PC-3 (cell line): Measurements from ENCODE around the gene ASAP3. TPM values are rescaled to one million over a fixed set of nuclear protein-coding genes. Genes with fewer than 3 reads are reported as not detected.

Experiments
- ATAC-seq: fragments of 200-7000 bp; cut with Tn5 transposase; 2 replicates; pipeline ENCODE4 v1.9.1; 2020; ENCODE audit warnings: mild to moderate bottlenecking, moderate library complexity
- BruUV-seq: library from RNA; stranded (reverse); fragments of 400-500 nt; replicated peaks from 2 replicates; lab custom pipeline; 2021; lab: Mats Ljungman, UMichigan
- CTCF ChIA-PET: fragments of 300-600 bp; sonication (Branson Sonifier 250); formaldehyde crosslinking; loops from one replicate; lab custom pipeline; 2022; ENCODE audit warnings: antibody characterized with exemption; lab: Charles Lee
- POLR2A ChIA-PET: fragments of 300-600 bp; sonication (Branson Sonifier 250); formaldehyde crosslinking; loops from one replicate; lab custom pipeline; 2022; ENCODE audit warnings: antibody characterized with exemption; ENCODE audit not compliant: unreplicated experiment; lab: Charles Lee
- DNase-seq: peaks from one replicate; pipeline ENCODE4 v3.0.0-alpha.2; 2015
- H2AFZ ChIP-seq: fragments of 300-600 bp; sonication (generic); 2 replicates; pipeline ENCODE4 v1.6.0; 2016; ENCODE audit warnings: antibody characterized with exemption, low read length
- H3F3A ChIP-seq: fragments of 300-600 bp; sonication (generic); one replicate; pipeline ENCODE4 v1.6.0; 2017; ENCODE audit warnings: antibody characterized with exemption, low read length, control low read depth, mild to moderate bottlenecking; ENCODE audit not compliant: unreplicated experiment
- H3K27ac ChIP-seq: fragments of 300-600 bp; sonication (generic); 2 replicates; pipeline ENCODE4 v1.5.1; 2016; ENCODE audit warnings: mild to moderate bottlenecking, low read length
- H3K27me3 ChIP-seq: fragments of 300-600 bp; sonication (generic); 2 replicates; pipeline ENCODE4 v1.6.1; 2016; ENCODE audit warnings: low read length, mixed read lengths
- H3K36me3 ChIP-seq: fragments of 300-600 bp; sonication (generic); 2 replicates; pipeline ENCODE4 v1.6.1; 2016; ENCODE audit warnings: low read depth, mixed run types, low read length, mixed read lengths
- H3K4me1 ChIP-seq: fragments of 300-600 bp; sonication (generic); 2 replicates; pipeline ENCODE4 v1.5.1; 2016; ENCODE audit warnings: low read length; ENCODE audit not compliant: insufficient read depth
- H3K4me2 ChIP-seq: fragments of 300-600 bp; sonication (generic); 2 replicates; pipeline ENCODE4 v1.6.0; 2016; ENCODE audit warnings: low read length
- H3K4me3 ChIP-seq: fragments of 300-600 bp; sonication (generic); 2 replicates; pipeline ENCODE4 v1.5.1; 2016; ENCODE audit warnings: mild to moderate bottlenecking, low read length, mixed read lengths
- H3K79me2 ChIP-seq: fragments of 300-600 bp; sonication (generic); 2 replicates; pipeline ENCODE4 v1.6.1; 2017; ENCODE audit warnings: low read length, mixed read lengths
- H3K9ac ChIP-seq: fragments of 300-600 bp; sonication (generic); 2 replicates; pipeline ENCODE4 v1.6.0; 2016; ENCODE audit warnings: mild to moderate bottlenecking, low read length
- H3K9me2 ChIP-seq: fragments of 300-600 bp; sonication (generic); replicated peaks from 2 replicates; pipeline ENCODE4 v1.6.1; 2016; ENCODE audit warnings: mixed run types, low read length, mixed read lengths
- H3K9me3 ChIP-seq: fragments of 300-600 bp; sonication (generic); 2 replicates; pipeline ENCODE4 v1.6.1; 2016; ENCODE audit warnings: low read length, mixed read lengths
- H4K20me1 ChIP-seq: fragments of 300-600 bp; sonication (generic); 2 replicates; pipeline ENCODE4 v1.6.1; 2016; ENCODE audit warnings: low read length, mixed read lengths
- EZH2 ChIP-seq: fragments of 300-600 bp; sonication (generic); IDR thresholded peaks from one replicate; pipeline ENCODE4 v1.6.1; 2017; ENCODE audit warnings: antibody characterized with exemption, mild to moderate bottlenecking, low read length; ENCODE audit not compliant: unreplicated experiment
- EZH2phosphoT487 ChIP-seq: fragments of 300-600 bp; sonication (generic); IDR thresholded peaks from 2 replicates; pipeline ENCODE4 v1.6.1; 2018; ENCODE audit warnings: mild to moderate bottlenecking, antibody characterized with exemption, low read length, borderline replicate concordance
- intact Hi-C: fragments of 100-400 bp; cut with micrococcal nuclease; formaldehyde crosslinking; loops from 2 replicates; pipeline ENCODE4 v1.9.0; 2023
- total RNA-seq: library from RNA; depleted of rRNA; stranded (reverse); fragments of >200 nt; gene quantifications from 2 replicates; pipeline ENCODE4 v1.2.3, GENCODE V29; 2014
- TF ChIP-seq, protein P1 (sequence below): fragments of 300-600 bp; sonication (generic); conservative IDR thresholded peaks from 2 replicates; pipeline ENCODE4 v1.5.1; 2017; ENCODE audit warnings: antibody characterized with exemption, low read depth, mild to moderate bottlenecking, low read length

ASAP3 gene
- total RNA-seq, 1 experiment from 2014 or later: 12.8 TPM

DNA sequence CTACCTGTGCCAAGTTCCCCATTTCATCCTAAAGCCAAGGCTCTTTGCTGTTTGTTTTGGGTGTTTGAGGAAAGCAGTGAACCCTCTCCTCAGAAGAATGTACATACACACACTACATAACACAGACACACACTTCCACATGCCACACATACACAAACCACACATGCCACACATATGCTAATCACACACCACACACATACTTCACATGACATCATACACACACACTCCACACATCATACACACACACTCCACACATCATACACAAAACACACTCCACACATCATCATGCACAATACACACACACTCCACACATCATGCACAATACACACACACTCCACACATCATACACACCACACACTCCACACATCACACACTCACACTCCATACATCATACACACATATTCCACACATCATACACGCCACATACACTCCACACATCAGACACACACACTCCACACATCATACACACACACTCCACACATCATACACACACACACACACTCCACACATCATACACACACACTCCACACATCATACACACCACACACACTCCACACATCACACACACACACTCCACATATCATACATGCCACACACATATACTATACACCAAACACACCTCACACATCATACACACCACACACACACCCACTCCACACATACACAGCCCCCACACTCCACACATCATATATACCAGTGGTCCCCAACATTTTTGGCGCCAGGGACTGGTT lies 91.7 kb downstream of the ASAP3 start:
- no peaks in the 10 kb centered on the region for H3K36me3 ChIP-seq
- no peak overlapping the region for H2AFZ ChIP-seq
- H3F3A ChIP-seq: no peaks in the 10 kb centered on the region
- intact Hi-C loops: no loop called here
- no peak overlapping the region for H3K4me2 ChIP-seq
- ChIA-PET POLR2A (no interaction called here), CTCF (no interaction called here)
- H3K27ac ChIP-seq: no peak overlapping the region
- no peaks in the 10 kb centered on the region for H3K27me3 ChIP-seq
- no peaks in the 10 kb centered on the region for H4K20me1 ChIP-seq
- no peaks in the 10 kb centered on the region for H3K9me3 ChIP-seq
- H3K4me1 ChIP-seq: no peaks in the 10 kb centered on the region
- H3K9ac ChIP-seq: no peak overlapping the region
- DNase-seq: no peak
- BruUV-seq: no TSS peak
- H3K4me3 ChIP-seq: no peak overlapping the region
- no peak for ATAC-seq
- H3K9me2 ChIP-seq: no peaks in the 10 kb centered on the region
- TF ChIP-seq, protein P1, sequence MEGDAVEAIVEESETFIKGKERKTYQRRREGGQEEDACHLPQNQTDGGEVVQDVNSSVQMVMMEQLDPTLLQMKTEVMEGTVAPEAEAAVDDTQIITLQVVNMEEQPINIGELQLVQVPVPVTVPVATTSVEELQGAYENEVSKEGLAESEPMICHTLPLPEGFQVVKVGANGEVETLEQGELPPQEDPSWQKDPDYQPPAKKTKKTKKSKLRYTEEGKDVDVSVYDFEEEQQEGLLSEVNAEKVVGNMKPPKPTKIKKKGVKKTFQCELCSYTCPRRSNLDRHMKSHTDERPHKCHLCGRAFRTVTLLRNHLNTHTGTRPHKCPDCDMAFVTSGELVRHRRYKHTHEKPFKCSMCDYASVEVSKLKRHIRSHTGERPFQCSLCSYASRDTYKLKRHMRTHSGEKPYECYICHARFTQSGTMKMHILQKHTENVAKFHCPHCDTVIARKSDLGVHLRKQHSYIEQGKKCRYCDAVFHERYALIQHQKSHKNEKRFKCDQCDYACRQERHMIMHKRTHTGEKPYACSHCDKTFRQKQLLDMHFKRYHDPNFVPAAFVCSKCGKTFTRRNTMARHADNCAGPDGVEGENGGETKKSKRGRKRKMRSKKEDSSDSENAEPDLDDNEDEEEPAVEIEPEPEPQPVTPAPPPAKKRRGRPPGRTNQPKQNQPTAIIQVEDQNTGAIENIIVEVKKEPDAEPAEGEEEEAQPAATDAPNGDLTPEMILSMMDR: no peak
- TF ChIP-seq EZH2 (no peak), EZH2phosphoT487 (no peak)
- no peaks in the 10 kb centered on the region for H3K79me2 ChIP-seq

DNA sequence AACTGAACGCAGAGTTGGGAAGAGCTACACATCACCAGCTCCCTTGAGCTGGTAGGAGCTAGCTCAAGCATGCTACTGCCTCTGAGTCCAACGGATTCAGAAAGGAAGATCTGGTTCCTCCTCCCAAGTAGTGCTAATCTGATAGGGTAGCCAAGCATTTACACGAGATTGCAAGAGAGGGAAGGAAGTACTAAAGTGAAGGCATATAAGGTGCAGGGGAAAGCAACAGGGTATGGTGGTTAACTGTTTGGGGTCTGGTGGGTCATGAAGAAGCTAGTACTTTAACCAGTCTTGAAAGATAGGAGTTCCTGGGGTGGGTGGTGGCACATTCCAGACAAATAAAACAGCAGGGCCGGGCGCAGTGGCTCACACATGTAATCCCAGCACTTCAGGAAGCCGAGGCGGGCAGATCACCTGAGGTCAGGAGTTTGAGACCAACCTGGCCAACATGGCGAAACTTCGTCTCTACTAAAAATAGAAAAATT lies 94.1 kb downstream of the ASAP3 start:
- POLR2A ChIA-PET: no interaction called here

More for the DNA sequence above, 94.1 kb downstream of the ASAP3 start:
- ATAC-seq (no peak), DNase-seq (no peak)
- H3K9ac ChIP-seq: no peak overlapping the region
- no peaks in the 10 kb centered on the region for H3K27me3 ChIP-seq
- no peaks in the 10 kb centered on the region for H3F3A ChIP-seq
- TF ChIP-seq EZH2phosphoT487 (no peak), EZH2 (no peak)
- TF ChIP-seq, protein P1: no peak
- H3K79me2 ChIP-seq: no peaks in the 10 kb centered on the region
- H3K4me1 ChIP-seq: peaks cover 6% of the 10 kb centered on the region; the same call in 1 of the 2 replicates
- H3K36me3 ChIP-seq: no peaks in the 10 kb centered on the region
- no peak overlapping the region for H3K27ac ChIP-seq
- H3K4me3 ChIP-seq: no peak overlapping the region
- no peak overlapping the region for H3K4me2 ChIP-seq
- H2AFZ ChIP-seq: no peak overlapping the region
- no TSS peak for BruUV-seq
- CTCF ChIA-PET: no interaction called here
- H3K9me2 ChIP-seq: no peaks in the 10 kb centered on the region
- intact Hi-C loops: no loop called here
- no peaks in the 10 kb centered on the region for H3K9me3 ChIP-seq
- H4K20me1 ChIP-seq: no peaks in the 10 kb centered on the region
